ENCODE data around the gene PEX5L.

DNA sequence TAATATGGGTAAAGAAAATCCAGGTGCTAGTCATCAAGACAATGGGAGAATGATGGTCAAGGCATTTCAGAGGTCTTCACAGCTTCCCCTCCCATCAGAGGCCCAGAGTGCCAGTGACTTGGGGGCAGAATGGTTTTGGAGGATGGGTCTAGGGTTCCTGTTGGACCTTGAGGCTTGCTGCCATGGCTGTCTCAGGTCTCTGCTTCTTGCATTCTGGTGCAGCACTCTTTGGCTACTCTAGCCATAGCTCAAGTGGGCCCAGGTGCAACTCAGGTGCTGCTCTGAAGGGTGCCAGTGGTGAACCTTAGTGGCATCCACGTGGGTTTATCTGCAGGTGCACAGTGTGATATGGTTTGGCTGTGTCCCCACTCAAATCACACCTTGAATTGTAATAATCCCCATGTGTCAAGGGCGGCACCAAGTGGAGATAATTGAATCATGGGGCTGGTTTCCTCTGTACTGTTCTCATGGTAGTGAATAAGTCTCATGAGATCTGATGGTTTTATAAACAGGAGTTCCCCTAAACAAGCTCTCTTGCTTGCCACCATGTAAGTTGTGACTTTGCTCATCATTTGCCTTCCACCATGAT lies 48.5 kb upstream of the PEX5L start:
- TF ChIP-seq, protein P1, sequence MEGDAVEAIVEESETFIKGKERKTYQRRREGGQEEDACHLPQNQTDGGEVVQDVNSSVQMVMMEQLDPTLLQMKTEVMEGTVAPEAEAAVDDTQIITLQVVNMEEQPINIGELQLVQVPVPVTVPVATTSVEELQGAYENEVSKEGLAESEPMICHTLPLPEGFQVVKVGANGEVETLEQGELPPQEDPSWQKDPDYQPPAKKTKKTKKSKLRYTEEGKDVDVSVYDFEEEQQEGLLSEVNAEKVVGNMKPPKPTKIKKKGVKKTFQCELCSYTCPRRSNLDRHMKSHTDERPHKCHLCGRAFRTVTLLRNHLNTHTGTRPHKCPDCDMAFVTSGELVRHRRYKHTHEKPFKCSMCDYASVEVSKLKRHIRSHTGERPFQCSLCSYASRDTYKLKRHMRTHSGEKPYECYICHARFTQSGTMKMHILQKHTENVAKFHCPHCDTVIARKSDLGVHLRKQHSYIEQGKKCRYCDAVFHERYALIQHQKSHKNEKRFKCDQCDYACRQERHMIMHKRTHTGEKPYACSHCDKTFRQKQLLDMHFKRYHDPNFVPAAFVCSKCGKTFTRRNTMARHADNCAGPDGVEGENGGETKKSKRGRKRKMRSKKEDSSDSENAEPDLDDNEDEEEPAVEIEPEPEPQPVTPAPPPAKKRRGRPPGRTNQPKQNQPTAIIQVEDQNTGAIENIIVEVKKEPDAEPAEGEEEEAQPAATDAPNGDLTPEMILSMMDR (IDR thresholded peaks at IDR 0.05), result no peak
- TF ChIP-seq POLR2A (IDR thresholded peaks at IDR 0.05), result no peak

Measured in heart left ventricle (tissue), 13 donors.